Stimulated activated CD8-positive, alpha-beta memory T cell treated with anti-CD3 and anti-CD28 coated beads, Interleukin-12 subunit alpha, Interleukin-12 subunit beta, amount 100 ng/mL, for 24 hours (primary cell): ENCODE measurements around the gene KRT14.
"Not testable (repeated sequence)": the region's sequence is repeated elsewhere in the genome, so short reads cannot be mapped to it uniquely, and the experiment has no call there.

Source experiments
- DNase-seq: peaks from one replicate; pipeline ENCODE4 v3.0.0-alpha.2; 2020; ENCODE audit errors: extremely low read depth

The KRT14 gene

GRCh38 chr17:41586863-41587495, at the start of gene KRT14:
Gene KRT14 (minus strand): TSS chr17:41586895. CDS start chr17:41586834, 61 bp downstream.
- no peak for DNase-seq

- DNase-seq = no peak
Measured at GRCh38 chr17:41635121-41636097, 48.7 kb upstream of the KRT14 start.

- DNase-seq = no peak
Measured at GRCh38 chr17:41634639-41635038, 47.9 kb upstream of the KRT14 start.

GRCh38 chr17:41633556-41634199, 47.0 kb upstream of the KRT14 start:
- DNase-seq = no peak

- no peak for DNase-seq
Measured at GRCh38 chr17:41632482-41633105, 45.9 kb upstream of the KRT14 start.

- no peak for DNase-seq
Measured at GRCh38 chr17:41631898-41632285, 45.2 kb upstream of the KRT14 start.

GRCh38 chr17:41631025-41631897, 44.6 kb upstream of the KRT14 start:
- DNase-seq = no peak

- DNase-seq = no peak
Measured at GRCh38 chr17:41629826-41630670, 43.4 kb upstream of the KRT14 start.

GRCh38 chr17:41629316-41629715, 42.6 kb upstream of the KRT14 start:
- no peak for DNase-seq

GRCh38 chr17:41628621-41629255, 42.0 kb upstream of the KRT14 start:
- not testable (repeated sequence) for DNase-seq

- DNase-seq = not testable (repeated sequence)
Measured at GRCh38 chr17:41628073-41628370, 41.3 kb upstream of the KRT14 start.

- no peak for DNase-seq
Measured at GRCh38 chr17:41627316-41628072, 40.8 kb upstream of the KRT14 start.

- DNase-seq = not testable (repeated sequence)
Measured at GRCh38 chr17:41626914-41627295, 40.2 kb upstream of the KRT14 start.

GRCh38 chr17:41626028-41626913, 39.6 kb upstream of the KRT14 start:
- DNase-seq = not testable (repeated sequence)

GRCh38 chr17:41625602-41626001, 38.9 kb upstream of the KRT14 start:
- DNase-seq = no peak

- DNase-seq = no peak
Measured at GRCh38 chr17:41624208-41625101, 37.8 kb upstream of the KRT14 start, which contains the start of gene KRT17. Gene KRT17 (minus strand): TSS chr17:41624575. CDS start chr17:41624509, 66 bp downstream.
